Caki2 (cell line): ENCODE results near the gene CPNE2. TPM values are rescaled to one million over a fixed set of nuclear protein-coding genes. Genes with fewer than 3 reads are reported as not detected.
"Not testable (repeated sequence)": the region's sequence is repeated elsewhere in the genome, so short reads cannot be mapped to it uniquely, and the experiment has no call there.

ENCODE experiments used
- DNase-seq: peaks from one replicate; pipeline ENCODE4 v3.0.0-alpha.2; 2015; ENCODE audit warnings: low read depth
- in situ Hi-C: cut with HindIII; loops from 2 replicates; pipeline ENCODE4 v1.10.0; 2016; ENCODE audit warnings: low sequenced_read_pairs, low pct_unique_long_range_greater_than_20kb, mixed read lengths
- total RNA-seq: library from RNA; depleted of rRNA; stranded (reverse); fragments of >200 nt; shearing (Covaris generic); gene quantifications from 2 replicates; pipeline ENCODE4 v1.2.3, GENCODE V29; 2014; ENCODE audit warnings: low replicate concordance

Gene CPNE2
- total RNA-seq, 1 experiment from 2014 or later: 33.5 TPM

- DNase-seq: no peak
- in situ Hi-C loops: no loop called here
These were observed 25.8 kb upstream of the CPNE2 start for GRCh38 chr16:57066625-57067024.

- DNase-seq: no peak
- in situ Hi-C loops: no loop called here
These were observed 25.0 kb upstream of the CPNE2 start for GRCh38 chr16:57067347-57067746.

GRCh38 chr16:57069053-57069452 is 23.3 kb upstream of the CPNE2 start:
- in situ Hi-C loops: no loop called here
- no peak for DNase-seq

- in situ Hi-C loops: no loop called here
- no peak for DNase-seq
These were observed 22.6 kb upstream of the CPNE2 start for GRCh38 chr16:57069635-57070370.

GRCh38 chr16:57070424-57070823 is 22.0 kb upstream of the CPNE2 start:
- in situ Hi-C loops: no loop called here

GRCh38 chr16:57071081-57071732 is 21.2 kb upstream of the CPNE2 start:
- in situ Hi-C loops: not testable (repeated sequence)

More at GRCh38 chr16:57070424-57070823, 22.0 kb upstream of the CPNE2 start:
- DNase-seq: no peak

GRCh38 chr16:57071831-57072582 is 20.4 kb upstream of the CPNE2 start:
- in situ Hi-C loops: no loop called here
- no peak for DNase-seq

More at GRCh38 chr16:57071081-57071732, 21.2 kb upstream of the CPNE2 start:
- not testable (repeated sequence) for DNase-seq

- no peak for DNase-seq
- in situ Hi-C loops: no loop called here
These were observed 19.6 kb upstream of the CPNE2 start for GRCh38 chr16:57072616-57073275.

GRCh38 chr16:57077714-57078113 is 14.7 kb upstream of the CPNE2 start:
- no peak for DNase-seq
- in situ Hi-C loops: no loop called here

GRCh38 chr16:57081744-57082143 is 10.6 kb upstream of the CPNE2 start:
- in situ Hi-C loops: no loop called here
- no peak for DNase-seq

GRCh38 chr16:57082664-57083063 is 9.7 kb upstream of the CPNE2 start:
- no peak for DNase-seq
- in situ Hi-C loops: no loop called here

GRCh38 chr16:57083485-57084126 is 8.8 kb upstream of the CPNE2 start:
- in situ Hi-C loops: no loop called here
- DNase-seq: no peak

GRCh38 chr16:57084257-57084770 is 8.1 kb upstream of the CPNE2 start:
- in situ Hi-C loops: no loop called here
- DNase-seq: peak; percentile 60

- in situ Hi-C loops: no loop called here
- DNase-seq: no peak
These were observed 7.4 kb upstream of the CPNE2 start for GRCh38 chr16:57084996-57085395.

- in situ Hi-C loops: no loop called here
- no peak for DNase-seq
These were observed 5.4 kb upstream of the CPNE2 start for GRCh38 chr16:57087003-57087402.

- in situ Hi-C loops: no loop called here
These were observed 3.0 kb upstream of the CPNE2 start for GRCh38 chr16:57089406-57089805.

GRCh38 chr16:57091200-57091974 is 996 bp upstream of the CPNE2 start:
- in situ Hi-C loops: no loop called here
- peak; percentile 59 for DNase-seq

More at GRCh38 chr16:57089406-57089805, 3.0 kb upstream of the CPNE2 start:
- no peak for DNase-seq
